ENCODE results near the gene OR51E1.

DNA sequence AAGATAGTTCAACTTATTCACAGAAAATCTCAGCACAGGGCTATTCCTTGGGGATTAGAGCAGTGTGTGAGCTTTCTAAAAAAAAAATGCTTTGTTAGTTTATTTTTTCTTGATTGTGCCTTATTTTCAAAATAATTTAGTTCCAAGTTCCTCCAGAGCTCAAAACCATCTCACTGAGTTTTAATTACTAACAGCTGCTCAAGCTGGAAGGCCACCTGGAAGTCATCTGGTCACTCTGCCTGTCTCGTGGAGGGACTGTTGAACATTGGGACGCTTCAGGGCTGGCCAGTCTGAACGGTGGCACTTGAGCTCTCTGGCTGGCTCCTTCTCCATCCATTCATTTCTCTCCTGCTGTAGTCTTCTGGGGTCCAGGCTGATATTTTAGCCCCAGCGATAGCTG, 4.0 kb downstream of the OR51E1 start:
- TF ChIP-seq, protein P1, sequence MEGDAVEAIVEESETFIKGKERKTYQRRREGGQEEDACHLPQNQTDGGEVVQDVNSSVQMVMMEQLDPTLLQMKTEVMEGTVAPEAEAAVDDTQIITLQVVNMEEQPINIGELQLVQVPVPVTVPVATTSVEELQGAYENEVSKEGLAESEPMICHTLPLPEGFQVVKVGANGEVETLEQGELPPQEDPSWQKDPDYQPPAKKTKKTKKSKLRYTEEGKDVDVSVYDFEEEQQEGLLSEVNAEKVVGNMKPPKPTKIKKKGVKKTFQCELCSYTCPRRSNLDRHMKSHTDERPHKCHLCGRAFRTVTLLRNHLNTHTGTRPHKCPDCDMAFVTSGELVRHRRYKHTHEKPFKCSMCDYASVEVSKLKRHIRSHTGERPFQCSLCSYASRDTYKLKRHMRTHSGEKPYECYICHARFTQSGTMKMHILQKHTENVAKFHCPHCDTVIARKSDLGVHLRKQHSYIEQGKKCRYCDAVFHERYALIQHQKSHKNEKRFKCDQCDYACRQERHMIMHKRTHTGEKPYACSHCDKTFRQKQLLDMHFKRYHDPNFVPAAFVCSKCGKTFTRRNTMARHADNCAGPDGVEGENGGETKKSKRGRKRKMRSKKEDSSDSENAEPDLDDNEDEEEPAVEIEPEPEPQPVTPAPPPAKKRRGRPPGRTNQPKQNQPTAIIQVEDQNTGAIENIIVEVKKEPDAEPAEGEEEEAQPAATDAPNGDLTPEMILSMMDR (IDR thresholded peaks at IDR 0.05), result no peak
- no peak for TF ChIP-seq POLR2A (IDR thresholded peaks at IDR 0.05)

All from testis (tissue), 2 donors.